GM21367 (cell line): Measurements from ENCODE around the gene COX4I1.
"Not testable (repeated sequence)": the region's sequence is repeated elsewhere in the genome, so short reads cannot be mapped to it uniquely, and the experiment has no call there.

ENCODE experiments used
- ATAC-seq: cut with Tn5 transposase; IDR thresholded peaks from one replicate; pipeline ENCODE4 v1.9.1; 2021; ENCODE audit not compliant: unreplicated experiment

Gene COX4I1

DNA sequence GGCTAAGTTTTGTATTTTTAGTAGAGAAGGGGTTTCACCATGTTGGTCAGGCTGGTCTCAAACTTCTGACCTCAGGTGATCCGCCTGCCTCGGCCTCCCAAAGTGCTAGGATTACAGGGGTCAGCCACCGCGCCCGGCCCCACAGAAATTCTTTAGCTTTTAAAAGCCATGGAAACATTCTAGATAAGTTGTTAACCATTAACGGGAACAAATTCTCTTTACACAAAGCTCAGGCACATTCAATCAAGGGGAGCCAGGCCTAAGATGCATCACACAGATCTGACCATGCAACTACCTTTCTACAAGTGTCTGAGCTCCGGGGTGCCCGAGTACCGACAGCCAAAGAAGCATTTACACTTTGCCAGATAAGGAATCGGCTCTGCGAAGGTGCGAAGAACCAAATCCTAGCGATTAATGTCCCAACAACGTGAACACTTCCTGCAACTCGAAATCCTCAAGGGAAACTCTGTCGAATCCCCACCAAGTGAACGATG is 1.2 kb upstream of the COX4I1 start:
- ATAC-seq = no peak

DNA sequence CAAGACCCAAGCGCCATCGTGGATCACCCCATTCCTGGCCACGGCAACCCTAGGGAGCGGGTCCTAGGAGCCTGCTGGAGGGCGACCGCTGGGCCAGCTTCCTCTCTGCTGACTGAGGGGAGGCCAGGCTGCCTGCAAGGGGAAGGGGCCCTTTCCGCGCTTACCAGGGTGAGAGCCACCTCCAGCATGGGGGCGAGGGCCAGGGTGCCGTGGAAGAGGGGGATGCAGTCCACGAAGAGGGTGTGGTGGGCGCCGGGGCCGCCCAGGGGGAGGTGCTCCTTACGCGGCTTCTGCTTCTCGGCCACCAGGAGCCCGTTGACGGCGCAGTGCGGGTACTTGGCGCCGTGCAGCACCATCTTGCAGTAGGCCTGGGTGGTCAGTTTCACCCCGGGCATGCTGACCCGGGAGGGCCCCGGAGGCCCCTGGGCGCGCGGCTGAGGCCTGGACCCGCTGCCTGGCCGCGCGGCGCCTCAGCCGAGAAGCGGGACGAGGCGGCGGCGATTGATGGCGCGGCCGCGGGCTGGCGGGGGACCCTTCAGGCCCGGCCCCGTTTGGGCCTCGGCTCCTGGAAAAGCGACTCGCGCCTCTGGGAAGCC is 496 bp upstream of the COX4I1 start:
- ATAC-seq = peak; percentile 17

DNA sequence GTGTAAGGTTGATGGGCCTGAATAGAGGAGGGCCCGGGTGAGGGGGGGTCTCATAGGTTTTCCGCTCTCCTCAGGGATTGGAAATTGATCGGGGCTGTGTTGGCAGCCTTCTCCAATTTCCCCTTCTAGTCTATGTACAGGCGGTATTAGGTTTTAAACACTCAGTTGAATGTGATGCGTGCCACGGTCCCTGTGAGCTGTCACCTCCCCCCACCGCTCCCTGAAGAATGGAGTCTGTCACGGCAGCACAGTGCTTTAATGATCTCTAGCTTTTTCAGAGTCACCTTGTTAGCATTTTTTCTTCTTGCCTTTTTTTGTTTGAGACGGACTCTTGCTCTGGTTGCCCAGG is 800 bp downstream of the COX4I1 start:
- ATAC-seq = no peak

DNA sequence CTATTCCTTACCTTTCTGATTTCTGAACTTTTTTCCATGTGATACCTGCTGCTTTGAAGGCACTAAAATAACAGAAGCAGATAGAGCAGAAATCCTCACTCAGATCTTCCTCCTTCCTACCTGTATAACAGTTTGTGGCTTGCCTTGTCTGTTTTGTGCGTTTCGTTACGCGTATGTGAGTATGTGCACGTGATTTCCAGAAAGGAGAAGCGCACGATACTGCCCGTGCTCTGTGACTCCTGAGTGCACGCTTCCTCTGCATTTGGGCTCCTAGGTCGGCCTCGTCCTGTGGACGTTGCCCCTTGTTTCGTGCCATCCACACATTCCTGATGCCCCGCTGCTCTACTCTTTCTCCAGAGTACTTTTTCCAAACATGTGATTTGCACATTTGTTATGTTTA is 4.1 kb downstream of the COX4I1 start:
- ATAC-seq = no peak

DNA sequence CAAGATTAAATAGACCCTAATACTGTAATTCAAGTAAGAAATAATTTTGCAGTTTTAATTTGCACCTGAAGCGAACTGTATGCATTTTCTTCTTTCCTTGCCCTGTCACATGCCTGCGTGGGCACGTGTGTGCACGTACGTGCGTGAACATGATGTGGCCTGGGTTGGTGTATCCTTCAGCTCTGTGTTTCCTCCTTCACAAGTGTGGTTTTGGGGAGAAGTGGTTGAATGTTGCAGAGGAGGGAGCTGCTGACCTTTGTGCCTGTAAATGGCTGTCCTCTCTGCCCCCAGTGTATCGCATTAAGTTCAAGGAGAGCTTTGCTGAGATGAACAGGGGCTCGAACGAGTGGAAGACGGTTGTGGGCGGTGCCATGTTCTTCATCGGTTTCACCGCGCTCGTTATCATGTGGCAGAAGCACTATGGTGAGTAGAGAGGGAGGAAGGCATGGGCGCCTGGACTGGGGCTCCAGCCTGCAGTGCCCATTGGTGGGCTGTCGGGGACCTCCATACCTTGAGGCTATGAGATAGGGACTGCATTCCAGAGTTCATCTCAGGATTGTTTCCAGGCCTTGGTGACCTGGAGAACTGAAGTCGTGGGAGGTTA is 6.0 kb downstream of the COX4I1 start:
- ATAC-seq = no peak

DNA sequence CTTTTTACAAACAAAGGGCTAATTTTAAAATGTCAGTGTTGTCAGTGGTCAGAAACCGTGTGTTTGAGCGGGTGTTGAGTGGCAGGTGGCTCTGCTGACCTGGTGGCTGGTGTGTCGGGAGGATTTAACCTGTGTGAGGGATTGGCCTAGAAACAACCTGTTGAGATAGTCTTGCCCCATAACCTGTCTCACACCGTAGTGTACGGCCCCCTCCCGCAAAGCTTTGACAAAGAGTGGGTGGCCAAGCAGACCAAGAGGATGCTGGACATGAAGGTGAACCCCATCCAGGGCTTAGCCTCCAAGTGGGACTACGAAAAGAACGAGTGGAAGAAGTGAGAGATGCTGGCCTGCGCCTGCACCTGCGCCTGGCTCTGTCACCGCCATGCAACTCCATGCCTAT is 7.0 kb downstream of the COX4I1 start:
- ATAC-seq = no peak

DNA sequence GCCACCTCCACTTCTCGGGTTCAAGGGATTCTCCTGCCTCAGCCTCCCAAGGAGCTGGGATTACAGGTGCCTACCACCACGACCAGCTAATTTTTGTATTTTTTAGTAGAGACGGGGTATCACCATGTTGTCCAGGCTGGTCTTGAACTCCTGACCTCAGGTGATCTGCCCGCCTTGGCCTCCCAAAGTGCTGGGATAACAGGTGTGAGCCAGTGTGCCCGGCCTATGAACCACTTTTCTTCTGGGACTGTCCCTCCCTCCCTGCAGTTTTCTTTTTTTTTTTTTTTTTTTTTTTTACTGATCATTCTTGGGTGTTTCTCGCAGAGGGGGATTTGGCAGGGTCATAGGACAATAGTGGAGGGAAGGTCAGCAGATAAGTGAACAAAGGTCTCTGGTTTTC is 7.8 kb downstream of the COX4I1 start:
- ATAC-seq = not testable (repeated sequence)

DNA sequence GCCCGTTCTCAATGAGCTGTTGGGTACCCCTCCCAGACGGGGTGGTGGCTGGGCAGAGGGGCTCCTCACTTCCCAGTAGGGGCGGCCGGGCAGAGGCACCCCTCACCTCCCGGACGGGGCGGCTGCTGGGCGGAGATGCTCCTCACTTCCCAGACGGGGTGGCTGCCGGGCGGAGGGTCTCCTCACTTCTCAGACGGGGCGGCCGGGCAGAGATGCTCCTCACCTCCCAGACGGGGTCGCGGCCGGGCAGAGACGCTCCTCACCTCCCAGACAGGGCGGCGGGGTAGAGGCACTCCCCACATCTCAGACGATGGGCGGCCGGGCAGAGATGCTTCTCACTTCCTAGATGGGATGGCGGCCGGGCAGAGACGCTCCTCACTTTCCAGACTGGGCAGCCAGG is 8.6 kb downstream of the COX4I1 start:
- not testable (repeated sequence) for ATAC-seq

DNA sequence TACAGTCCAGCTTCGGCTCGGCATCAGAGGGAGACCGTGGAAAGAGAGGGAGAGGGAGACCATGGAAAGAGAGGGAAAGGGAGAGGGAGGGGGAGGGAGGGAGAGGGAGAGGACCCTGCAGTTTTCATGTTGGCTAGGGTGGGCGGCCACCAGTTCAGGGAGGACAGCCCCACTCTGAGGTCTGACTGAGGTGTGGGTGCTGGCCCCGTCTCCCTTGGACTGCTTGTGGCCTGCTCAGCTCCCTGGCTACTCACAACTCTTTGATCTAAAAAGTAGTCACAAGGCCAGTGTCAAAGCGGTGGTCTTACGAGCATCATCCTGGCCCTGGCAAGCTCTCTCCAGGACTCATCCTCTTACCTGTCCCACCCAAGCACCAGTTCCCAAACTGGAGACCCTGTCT is 9.4 kb downstream of the COX4I1 start:
- no peak for ATAC-seq

DNA sequence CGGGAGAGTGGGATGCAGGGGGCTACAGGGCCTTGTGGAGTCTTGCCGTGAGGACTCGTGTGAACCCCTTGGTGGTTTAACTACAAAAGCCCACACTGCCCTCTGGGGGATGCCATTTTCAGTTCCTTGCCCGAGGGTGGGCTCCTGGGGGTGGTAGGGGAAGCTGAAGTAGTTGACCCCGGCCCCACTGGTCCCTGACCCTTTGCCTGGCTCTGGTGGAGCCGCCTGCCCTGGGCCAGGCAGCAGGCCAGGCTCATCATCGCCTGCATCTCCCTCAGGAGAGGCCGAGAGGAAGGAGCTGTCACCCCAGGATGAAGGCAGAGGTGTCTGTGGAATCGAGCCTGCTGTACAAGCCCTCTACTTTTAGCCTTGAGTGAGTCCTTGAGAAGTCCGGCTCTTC is 10.2 kb downstream of the COX4I1 start:
- ATAC-seq = no peak

DNA sequence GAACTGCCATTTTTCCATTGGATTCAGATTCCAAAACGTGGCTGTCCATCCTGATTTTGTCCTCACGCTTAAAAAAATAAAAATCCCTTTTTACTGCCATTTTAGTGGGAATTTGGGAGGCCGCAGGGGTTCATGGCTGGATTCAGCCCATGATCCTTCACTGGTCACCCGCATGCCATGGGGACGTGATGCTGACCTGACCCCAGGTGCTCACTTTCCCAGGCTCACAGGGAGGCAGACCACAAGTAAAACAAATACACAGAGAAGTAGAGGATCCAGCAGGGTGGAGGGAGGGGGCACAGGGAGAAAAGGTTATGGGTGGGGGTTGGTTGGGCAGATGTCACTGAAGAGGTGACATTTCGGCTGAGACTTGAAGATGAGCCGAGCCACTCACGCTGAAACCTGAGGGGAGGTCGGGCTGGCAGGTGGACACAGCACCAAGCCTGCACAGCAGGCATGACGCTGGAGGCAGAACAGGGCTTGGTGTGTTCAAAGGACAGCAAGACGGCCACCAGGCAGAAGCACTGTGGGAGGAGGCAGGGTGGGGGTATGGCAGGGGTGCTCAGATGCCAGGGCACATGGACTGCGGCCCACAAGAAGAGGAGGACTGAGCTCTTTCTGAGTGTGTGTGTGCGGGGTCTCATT is 10.7 kb downstream of the COX4I1 start:
- no peak for ATAC-seq

DNA sequence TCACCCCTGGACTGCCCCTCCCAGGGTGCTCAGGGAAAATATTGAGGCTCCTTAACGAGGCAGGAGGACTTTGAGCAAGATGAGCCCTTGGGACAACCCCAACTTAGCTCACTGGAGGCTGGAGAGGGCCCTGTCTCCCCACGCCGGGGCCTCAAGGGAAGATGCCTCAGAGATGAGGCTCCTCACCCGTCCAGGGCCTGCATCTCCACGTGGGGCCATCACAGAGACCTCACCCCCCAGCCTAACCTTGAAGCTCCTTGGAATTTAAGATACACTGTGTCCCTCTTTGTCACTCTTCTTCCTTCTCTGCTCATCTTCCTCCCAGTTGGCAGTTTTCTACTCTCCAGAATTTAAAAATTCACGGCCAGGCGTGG is 11.2 kb downstream of the COX4I1 start:
- ATAC-seq = no peak

DNA sequence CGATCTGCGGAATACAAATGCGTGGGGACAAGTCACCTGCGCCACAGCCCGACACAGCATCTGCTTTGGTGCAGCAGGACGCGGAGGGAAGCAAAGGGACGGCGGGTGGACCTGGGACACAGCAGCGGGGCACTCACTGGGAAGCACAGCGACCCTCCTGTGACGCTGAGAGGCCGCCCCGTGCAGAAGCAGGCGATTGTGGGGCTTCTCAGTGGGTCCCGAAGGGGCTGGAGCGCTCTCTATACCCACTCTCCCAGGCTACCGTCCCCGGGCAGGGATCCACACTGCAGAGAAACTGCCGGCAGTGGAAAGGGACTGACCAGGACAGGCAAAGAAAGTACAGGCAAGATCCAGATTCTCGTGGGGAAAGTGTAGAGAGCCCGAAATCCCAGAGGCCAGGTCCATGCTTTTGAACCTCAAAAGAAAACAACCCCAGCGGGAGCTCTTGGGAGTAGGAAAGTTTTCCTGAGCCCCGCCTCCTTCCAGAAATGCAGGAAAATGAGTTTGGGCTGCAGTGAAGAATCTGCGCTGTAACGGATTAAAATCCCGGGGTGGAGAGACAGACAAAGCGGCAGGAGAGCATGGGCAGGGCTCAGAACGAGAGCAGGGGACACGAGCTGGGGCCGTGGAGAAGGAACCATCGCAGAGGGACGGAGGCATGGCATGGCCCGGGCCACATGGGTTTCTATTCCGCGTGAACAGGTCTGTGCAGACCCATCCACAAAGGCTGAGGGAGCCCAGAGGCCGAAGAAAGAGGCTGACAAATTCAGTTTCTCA is 12.7 kb downstream of the COX4I1 start:
- no peak for ATAC-seq

DNA sequence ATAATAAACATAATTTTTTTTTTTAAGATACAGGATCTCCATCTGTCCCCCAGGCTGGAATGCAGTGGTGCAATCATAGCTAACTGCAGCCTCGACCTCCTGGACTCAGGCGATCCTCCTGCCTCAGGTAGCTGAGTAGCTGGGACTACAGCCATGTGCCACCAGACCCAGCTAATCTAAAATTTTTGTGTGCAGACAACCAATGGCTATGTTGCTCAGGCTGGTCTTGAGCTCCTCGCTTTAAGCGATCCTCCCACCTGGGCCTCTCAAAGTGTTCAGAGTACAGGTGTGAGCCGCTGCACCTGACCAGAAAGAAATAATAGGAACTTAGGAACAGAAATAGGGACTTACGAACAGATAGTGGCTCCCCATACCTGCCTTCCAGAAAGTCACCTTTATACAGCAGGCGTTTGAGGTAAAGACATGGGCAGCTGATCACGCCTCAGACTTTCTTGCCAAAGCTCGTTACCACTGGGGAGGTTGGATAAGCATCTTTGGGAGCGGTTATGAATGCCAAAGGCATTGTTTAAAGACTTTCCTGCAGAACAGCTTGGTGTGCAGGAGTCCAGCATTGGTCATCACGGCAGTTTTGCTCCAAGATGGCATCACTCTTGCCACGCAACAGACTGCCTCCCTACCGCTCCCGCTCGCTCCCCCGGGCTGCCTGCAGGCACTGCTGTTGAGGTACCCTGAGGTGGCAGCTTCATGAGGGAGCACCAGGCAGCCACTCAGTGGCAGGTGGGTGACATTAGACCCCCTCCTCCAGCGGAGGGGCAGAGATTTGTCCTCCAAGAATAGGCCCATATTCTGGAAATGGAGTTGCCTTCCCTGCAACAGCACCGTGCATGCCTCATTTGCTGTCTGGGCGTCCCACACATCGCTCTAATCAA is 13.6 kb downstream of the COX4I1 start:
- ATAC-seq = no peak

DNA sequence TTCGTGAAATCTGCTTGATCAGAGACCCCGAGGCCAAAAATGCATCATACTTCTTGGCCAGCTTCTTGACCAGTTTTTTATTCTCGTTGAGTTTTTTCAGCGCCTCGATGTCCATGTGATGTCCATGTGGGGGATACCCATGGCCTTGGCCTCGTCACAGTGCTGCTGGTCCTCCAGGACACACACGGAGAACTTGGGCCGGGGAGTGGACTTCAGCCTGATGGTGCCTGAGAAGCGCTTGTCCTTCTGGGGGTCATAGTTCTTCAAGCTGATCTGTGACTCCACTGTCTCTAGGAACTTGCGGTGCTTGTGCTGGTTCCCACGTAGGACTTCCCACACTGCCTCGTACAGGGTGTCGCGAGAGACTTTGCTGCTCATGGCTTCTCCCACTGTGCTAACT is 16.7 kb downstream of the COX4I1 start:
- ATAC-seq = no peak

DNA sequence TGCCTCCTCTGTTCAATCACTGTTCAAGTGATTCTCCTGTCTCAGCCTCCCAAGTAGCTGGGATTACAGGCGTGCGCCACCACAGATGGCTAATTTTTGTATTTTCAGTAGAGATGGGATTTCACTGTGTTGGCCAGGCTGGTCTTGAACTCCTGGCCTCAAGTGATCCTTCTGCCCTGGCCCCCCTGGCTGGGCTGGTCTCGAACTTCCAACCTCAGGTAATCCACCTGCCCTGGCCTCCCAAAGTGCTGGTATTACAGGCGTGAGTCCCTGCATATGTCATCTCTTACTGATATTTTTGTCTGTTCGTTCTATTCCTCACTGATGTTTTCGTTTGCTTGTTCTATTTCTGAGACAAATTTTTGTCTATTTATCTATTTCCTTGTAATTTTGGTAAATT is 17.7 kb downstream of the COX4I1 start:
- ATAC-seq = not testable (repeated sequence)

DNA sequence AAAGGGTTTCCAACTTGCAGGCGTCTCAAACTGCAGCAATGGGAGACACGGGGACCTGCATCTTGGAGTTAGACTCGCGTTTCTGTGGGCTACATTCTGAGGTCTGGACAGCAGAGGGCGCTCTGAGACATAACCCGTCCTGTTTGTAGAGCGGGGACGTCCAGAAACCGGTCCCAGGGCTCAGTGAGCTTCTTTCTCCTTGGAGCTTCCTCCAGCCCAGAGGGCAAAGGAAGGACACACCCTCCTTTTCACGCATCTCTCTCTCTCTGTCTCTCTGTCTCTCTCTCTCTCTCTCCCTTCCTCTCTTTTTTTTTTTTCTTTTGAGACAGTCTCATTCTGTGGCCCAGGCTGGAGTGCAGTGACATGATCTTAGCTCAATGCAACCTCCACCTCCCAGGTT is 19.8 kb downstream of the COX4I1 start:
- ATAC-seq = no peak

DNA sequence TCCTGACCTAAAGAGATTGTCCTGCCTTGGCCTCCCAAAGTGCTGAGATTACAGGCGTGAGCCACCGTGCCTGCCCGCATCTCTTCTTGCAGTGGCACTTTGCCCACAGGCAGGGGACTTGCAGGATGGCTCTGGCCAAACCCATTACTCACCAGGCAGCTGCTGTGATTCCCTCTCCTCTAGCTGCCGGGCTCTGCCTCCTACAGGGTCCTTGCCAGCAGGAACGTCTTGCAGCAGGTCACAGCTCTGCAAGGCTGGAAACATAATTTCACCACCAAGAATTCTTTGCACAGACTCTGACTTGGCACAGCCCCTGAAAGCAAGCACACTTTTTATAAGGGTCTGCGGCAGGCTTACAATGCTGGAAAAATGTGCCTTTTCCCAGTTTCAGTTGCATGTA is 20.3 kb downstream of the COX4I1 start:
- no peak for ATAC-seq

DNA sequence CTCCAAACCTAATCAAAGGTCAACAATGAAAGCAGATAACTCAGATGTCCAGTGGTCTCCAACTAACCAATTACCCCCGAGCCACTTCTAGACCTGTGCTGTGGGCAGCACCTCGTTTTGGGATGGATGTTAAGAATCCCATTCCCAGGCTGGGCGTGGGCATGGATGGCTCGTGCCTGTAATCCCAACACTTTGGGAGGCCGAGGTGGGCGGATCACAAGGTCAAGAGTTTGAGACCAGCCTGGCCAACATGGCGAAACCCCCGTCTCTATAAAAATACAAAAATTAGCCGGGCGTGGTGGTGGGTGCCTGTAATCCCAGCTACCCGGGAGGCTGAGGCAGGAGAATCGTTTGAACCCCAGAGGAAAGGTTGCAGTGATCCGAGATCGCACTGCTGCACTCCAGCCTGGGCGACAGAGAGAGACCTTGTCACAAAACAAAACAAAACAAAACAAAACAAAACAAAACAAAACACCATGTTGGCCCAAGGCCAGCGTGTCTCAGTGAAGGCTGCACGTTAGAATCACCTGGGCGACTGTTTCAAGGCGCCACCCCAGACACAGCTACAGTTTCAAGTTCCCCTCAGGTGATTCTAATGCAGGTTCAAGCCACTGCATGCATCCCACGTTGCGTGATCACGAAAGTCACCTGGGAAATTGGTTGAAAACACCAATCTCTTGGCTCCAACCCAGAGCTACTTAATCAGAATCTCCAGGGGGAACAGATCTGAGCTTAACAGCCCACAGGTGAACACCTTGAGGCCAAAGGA is 21.3 kb downstream of the COX4I1 start:
- no peak for ATAC-seq
